GM12892 (cell line): ENCODE data around the gene CAMK2B.

Source experiments
- POLR2A ChIP-seq: IDR thresholded peaks from 2 replicates; pipeline ENCODE4 v1.6.1; 2011; ENCODE audit warnings: low read depth, low read length, control low read depth
- POLR2AphosphoS5 ChIP-seq: IDR thresholded peaks from 2 replicates; pipeline ENCODE4 v1.6.1; 2011; ENCODE audit warnings: low read depth, low read length, control low read depth
- TAF1 ChIP-seq: IDR thresholded peaks from 2 replicates; pipeline ENCODE4 v1.6.1; 2011; ENCODE audit warnings: low read depth, mild to moderate bottlenecking, control low read depth, low read length, borderline replicate concordance

- TF ChIP-seq POLR2A (no peak), POLR2AphosphoS5 (no peak), TAF1 (no peak)
These were observed 149.7 kb downstream of the CAMK2B start for GRCh38 chr7:44175730-44176129.
